Caco-2 (cell line): ENCODE results near the gene OSCP1. TPM values are rescaled to one million over a fixed set of nuclear protein-coding genes. Genes with fewer than 3 reads are reported as not detected.

ENCODE experiments used
- BruUV-seq: library from RNA; stranded (reverse); fragments of 400-500 nt; replicated peaks from 2 replicates; lab custom pipeline; 2021; lab: Mats Ljungman, UMichigan
- CTCF ChIA-PET: fragments of 300-600 bp; sonication (Branson Sonifier 250); formaldehyde crosslinking; loops from one replicate; lab custom pipeline; 2022; ENCODE audit warnings: antibody characterized with exemption; lab: Charles Lee
- POLR2A ChIA-PET: fragments of 300-600 bp; sonication (Branson Sonifier 250); formaldehyde crosslinking; loops from one replicate; lab custom pipeline; 2022; ENCODE audit warnings: antibody characterized with exemption; lab: Charles Lee
- DNase-seq, 2 experiments: peaks; one replicate each; pipeline versions ENCODE4 v3.0.0 to v3.0.0-alpha.2; 2020 to 2022
- H3K27me3 ChIP-seq: replicated peaks from 2 replicates; pipeline ENCODE4 v1.6.0; 2011; ENCODE audit warnings: low read length; ENCODE audit not compliant: control insufficient read depth, insufficient read depth
- H3K36me3 ChIP-seq: 2 replicates; pipeline ENCODE4 v1.5.1; 2011; ENCODE audit warnings: low read length; ENCODE audit not compliant: control insufficient read depth, insufficient read depth
- H3K4me1 ChIP-seq: fragments of 250-450 bp; sonication (Bioruptor Pico); 2 replicates; pipeline ENCODE4 v1.5.1; 2020; ENCODE audit warnings: mild to moderate bottlenecking
- H3K4me3 ChIP-seq: 2 replicates; pipeline ENCODE4 v1.5.1; 2011; ENCODE audit warnings: low read depth, mild to moderate bottlenecking, control low read depth, low read length
- H3K9me3 ChIP-seq: fragments of 250-450 bp; sonication (Bioruptor Pico); 2 replicates; pipeline ENCODE4 v1.5.1; 2020; ENCODE audit warnings: mild to moderate bottlenecking, moderate library complexity
- H3K27ac Mint-ChIP-seq: one replicate; pipeline ENCODE4 v1.8.0; 2022; ENCODE audit warnings: mixed read lengths; ENCODE audit not compliant: unreplicated experiment
- H3K27me3 Mint-ChIP-seq: one replicate; pipeline ENCODE4 v1.8.0; 2022; ENCODE audit warnings: mixed read lengths; ENCODE audit not compliant: insufficient read depth, unreplicated experiment
- H3K36me3 Mint-ChIP-seq: one replicate; pipeline ENCODE4 v1.8.0; 2022; ENCODE audit warnings: mild to moderate bottlenecking, mixed read lengths; ENCODE audit not compliant: insufficient read depth, unreplicated experiment
- H3K4me1 Mint-ChIP-seq: one replicate; pipeline ENCODE4 v1.8.0; 2022; ENCODE audit warnings: low read depth, mixed read lengths; ENCODE audit not compliant: unreplicated experiment
- H3K4me3 Mint-ChIP-seq: one replicate; pipeline ENCODE4 v1.8.0; 2022; ENCODE audit warnings: mild to moderate bottlenecking, moderate library complexity, mixed read lengths; ENCODE audit not compliant: unreplicated experiment
- H3K9me3 Mint-ChIP-seq: one replicate; pipeline ENCODE4 v1.8.0; 2022; ENCODE audit warnings: mixed read lengths; ENCODE audit not compliant: unreplicated experiment
- intact Hi-C: fragments of 100-400 bp; cut with micrococcal nuclease; formaldehyde crosslinking; loops from one replicate; pipeline ENCODE4 v1.10.0; 2022; ENCODE audit not compliant: unreplicated experiment
- total RNA-seq: library from RNA; stranded (reverse); gene quantifications from 2 replicates; pipeline ENCODE4 v1.2.3, GENCODE V29; 2022
- TF ChIP-seq, protein P1 (sequence below), 2 experiments: fragments of 200-600 bp in 1 of 2; IDR thresholded peaks; 1 replicate in 1 of 2; 2 replicates in 1 of 2; pipeline versions ENCODE4 v1.5.1 to v1.8.0; 2011 to 2022; ENCODE audit warnings: antibody characterized with exemption in 1 of 2, control low read depth in 1 of 2, inconsistent platforms in 1 of 2, low read depth in 1 of 2, low read length in 1 of 2, mild to moderate bottlenecking in 1 of 2, moderate library complexity in 1 of 2; ENCODE audit not compliant: insufficient read depth in 1 of 2, severe bottlenecking in 1 of 2, unreplicated experiment in 1 of 2

The OSCP1 gene
- total RNA-seq, 1 experiment from 2014 or later: 0.91 TPM

DNA sequence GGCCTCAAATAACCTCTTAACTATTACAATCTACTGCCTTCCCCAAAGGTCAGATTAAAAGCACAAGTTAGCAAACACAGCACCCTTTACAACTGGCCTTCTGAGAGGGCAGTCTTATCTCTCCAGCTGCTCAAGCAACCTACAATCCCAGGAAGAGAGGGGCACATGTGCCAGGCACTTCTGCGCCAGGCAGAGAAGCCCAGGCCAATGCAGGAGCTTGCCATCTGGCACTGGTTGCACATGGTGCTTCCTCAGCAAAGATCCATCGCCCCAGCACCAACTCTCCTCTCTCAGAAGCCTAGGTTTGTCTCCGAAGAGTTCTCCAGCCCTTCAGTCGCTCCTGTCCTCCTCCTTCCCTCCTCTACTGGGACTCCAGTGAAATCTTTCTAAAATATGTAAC, 67.0 kb downstream of the OSCP1 start:
- BruUV-seq: no TSS peak
- intact Hi-C loops: loop anchor here (10.0 kb wide), 1 partner anchor 158 kb away; the partner anchor contains the start of gene THRAP3
- H3K4me3 ChIP-seq: no peak overlapping the region
- ChIA-PET POLR2A (no interaction called here), CTCF (no interaction called here)
- Mint-ChIP-seq H3K4me1 (peaks cover 40% of the 10 kb centered on the region), H3K9me3 (no peaks in the 10 kb centered on the region), H3K27ac (no peak overlapping the region), H3K27me3 (no peaks in the 10 kb centered on the region), H3K36me3 (peaks cover 27% of the 10 kb centered on the region), H3K4me3 (no peak overlapping the region)
- no peaks in the 10 kb centered on the region for H3K36me3 ChIP-seq
- no peaks in the 10 kb centered on the region for H3K9me3 ChIP-seq
- peaks cover 16% of the 10 kb centered on the region; the same call in 1 of the 2 replicates for H3K4me1 ChIP-seq
- TF ChIP-seq, protein P1, sequence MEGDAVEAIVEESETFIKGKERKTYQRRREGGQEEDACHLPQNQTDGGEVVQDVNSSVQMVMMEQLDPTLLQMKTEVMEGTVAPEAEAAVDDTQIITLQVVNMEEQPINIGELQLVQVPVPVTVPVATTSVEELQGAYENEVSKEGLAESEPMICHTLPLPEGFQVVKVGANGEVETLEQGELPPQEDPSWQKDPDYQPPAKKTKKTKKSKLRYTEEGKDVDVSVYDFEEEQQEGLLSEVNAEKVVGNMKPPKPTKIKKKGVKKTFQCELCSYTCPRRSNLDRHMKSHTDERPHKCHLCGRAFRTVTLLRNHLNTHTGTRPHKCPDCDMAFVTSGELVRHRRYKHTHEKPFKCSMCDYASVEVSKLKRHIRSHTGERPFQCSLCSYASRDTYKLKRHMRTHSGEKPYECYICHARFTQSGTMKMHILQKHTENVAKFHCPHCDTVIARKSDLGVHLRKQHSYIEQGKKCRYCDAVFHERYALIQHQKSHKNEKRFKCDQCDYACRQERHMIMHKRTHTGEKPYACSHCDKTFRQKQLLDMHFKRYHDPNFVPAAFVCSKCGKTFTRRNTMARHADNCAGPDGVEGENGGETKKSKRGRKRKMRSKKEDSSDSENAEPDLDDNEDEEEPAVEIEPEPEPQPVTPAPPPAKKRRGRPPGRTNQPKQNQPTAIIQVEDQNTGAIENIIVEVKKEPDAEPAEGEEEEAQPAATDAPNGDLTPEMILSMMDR (IDR thresholded peaks at IDR 0.05; ENCODE audit: insufficient read depth in 1 of 2, low read depth in 1 of 2, low read length in 1 of 2, severe bottlenecking in 1 of 2, unreplicated experiment in 1 of 2): no peak
- H3K27me3 ChIP-seq: no peaks in the 10 kb centered on the region
- DNase-seq: no peak

DNA sequence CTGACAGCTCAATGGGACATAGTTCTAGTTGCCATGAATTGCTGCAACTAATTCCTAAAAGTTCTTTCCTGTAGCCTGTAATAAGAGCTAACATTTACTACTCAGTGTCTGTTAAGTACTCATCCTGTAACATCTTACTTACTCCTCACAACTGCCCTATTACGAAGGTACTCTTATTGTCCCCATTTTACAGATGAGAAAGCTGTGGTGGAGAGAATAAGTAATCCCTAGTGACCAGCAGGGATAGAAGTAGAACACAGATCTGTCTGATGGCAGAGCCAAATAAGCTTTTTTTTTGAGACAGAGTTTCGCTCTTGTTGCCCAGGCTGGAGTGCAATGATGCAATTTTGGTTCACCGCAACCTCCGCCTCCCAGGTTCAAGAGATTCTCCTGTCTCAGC, 67.6 kb downstream of the OSCP1 start:
- H3K4me3 Mint-ChIP-seq: no peak overlapping the region
- no peaks in the 10 kb centered on the region for H3K27me3 Mint-ChIP-seq
- intact Hi-C loops: loop anchor here (10.0 kb wide), 1 partner anchor 158 kb away; the partner anchor contains the start of gene THRAP3
- no peak overlapping the region for H3K27ac Mint-ChIP-seq
- no peaks in the 10 kb centered on the region for H3K36me3 ChIP-seq
- CTCF ChIA-PET: no interaction called here
- peaks cover 27% of the 10 kb centered on the region for H3K36me3 Mint-ChIP-seq
- H3K4me1 ChIP-seq: peaks cover 13% of the 10 kb centered on the region; the same call in 1 of the 2 replicates
- peaks cover 39% of the 10 kb centered on the region for H3K4me1 Mint-ChIP-seq
- no TSS peak for BruUV-seq
- POLR2A ChIA-PET: no interaction called here
- no peaks in the 10 kb centered on the region for H3K9me3 ChIP-seq
- no peak overlapping the region for H3K4me3 ChIP-seq
- H3K27me3 ChIP-seq: no peaks in the 10 kb centered on the region
- no peaks in the 10 kb centered on the region for H3K9me3 Mint-ChIP-seq
- TF ChIP-seq, protein P1 (IDR thresholded peaks at IDR 0.05; ENCODE audit: insufficient read depth in 1 of 2, low read depth in 1 of 2, low read length in 1 of 2, severe bottlenecking in 1 of 2, unreplicated experiment in 1 of 2): no peak
- no peak for DNase-seq

DNA sequence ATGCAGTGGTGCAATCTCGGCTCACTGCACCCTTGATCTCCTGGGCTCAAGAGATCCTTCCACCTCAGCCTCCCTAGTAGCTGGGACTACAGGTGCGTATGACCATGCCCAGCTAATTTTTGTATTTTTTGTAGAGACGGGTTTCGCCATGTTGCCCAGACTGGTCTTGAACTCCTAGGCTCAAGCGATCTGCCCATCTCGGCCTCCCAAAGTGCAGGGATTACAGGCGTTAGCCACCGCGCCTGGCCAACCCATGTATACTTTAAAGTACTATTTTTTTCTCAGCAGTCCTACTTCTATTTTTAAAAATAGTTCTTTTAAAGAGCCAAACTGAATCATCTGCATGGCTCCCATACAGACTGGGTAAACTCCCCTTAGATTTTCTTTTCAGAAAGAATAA, 68.0 kb downstream of the OSCP1 start:
- no peaks in the 10 kb centered on the region for H3K27me3 Mint-ChIP-seq
- Histone ChIP-seq H3K9me3 (no peaks in the 10 kb centered on the region), H3K4me3 (no peak overlapping the region), H3K27me3 (no peaks in the 10 kb centered on the region), H3K4me1 (peaks cover 9% of the 10 kb centered on the region; the same call in 1 of the 2 replicates), H3K36me3 (no peaks in the 10 kb centered on the region)
- POLR2A ChIA-PET: no interaction called here
- H3K4me1 Mint-ChIP-seq: peaks cover 35% of the 10 kb centered on the region
- no peak overlapping the region for H3K27ac Mint-ChIP-seq
- no TSS peak for BruUV-seq
- TF ChIP-seq, protein P1 (IDR thresholded peaks at IDR 0.05; ENCODE audit: insufficient read depth in 1 of 2, low read depth in 1 of 2, low read length in 1 of 2, severe bottlenecking in 1 of 2, unreplicated experiment in 1 of 2): no peak
- intact Hi-C loops: loop anchor here (10.0 kb wide), 1 partner anchor 157 kb away; the partner anchor contains the start of gene THRAP3
- CTCF ChIA-PET: no interaction called here
- no peak overlapping the region for H3K4me3 Mint-ChIP-seq
- H3K36me3 Mint-ChIP-seq: peaks cover 27% of the 10 kb centered on the region
- H3K9me3 Mint-ChIP-seq: no peaks in the 10 kb centered on the region
- no peak for DNase-seq
